ENCODE measurements around the gene PTPRM.

PTPRM gene

GRCh38 chr18:7931763-7932162, 364.6 kb downstream of the PTPRM start:
- H3K4me3 ChIP-seq (ENCODE audit: low read depth, low read length) = no peak overlapping the region
- no peak for DNase-seq (ENCODE audit: low read depth, low spot score)
- TF ChIP-seq CTCF (IDR thresholded peaks at IDR 0.05; ENCODE audit: low read depth, low read length) = no peak
- in situ Hi-C loops (cut with HindIII; ENCODE audit: low sequenced_read_pairs) = no loop called here

GRCh38 chr18:7937268-7937667, 370.2 kb downstream of the PTPRM start:
- no peak for TF ChIP-seq CTCF (IDR thresholded peaks at IDR 0.05; ENCODE audit: low read depth, low read length)
- in situ Hi-C loops (cut with HindIII; ENCODE audit: low sequenced_read_pairs) = no loop called here

GRCh38 chr18:7939521-7939920, 372.4 kb downstream of the PTPRM start:
- in situ Hi-C loops (cut with HindIII; ENCODE audit: low sequenced_read_pairs) = no loop called here

More at GRCh38 chr18:7937268-7937667, 370.2 kb downstream of the PTPRM start:
- DNase-seq (ENCODE audit: low read depth, low spot score) = no peak
- H3K4me3 ChIP-seq (ENCODE audit: low read depth, low read length) = no peak overlapping the region

GRCh38 chr18:7940379-7940778, 373.3 kb downstream of the PTPRM start:
- no peak for TF ChIP-seq CTCF (IDR thresholded peaks at IDR 0.05; ENCODE audit: low read depth, low read length)
- in situ Hi-C loops (cut with HindIII; ENCODE audit: low sequenced_read_pairs) = no loop called here
- H3K4me3 ChIP-seq (ENCODE audit: low read depth, low read length) = no peak overlapping the region
- no peak for DNase-seq (ENCODE audit: low read depth, low spot score)

More at GRCh38 chr18:7939521-7939920, 372.4 kb downstream of the PTPRM start:
- TF ChIP-seq CTCF (IDR thresholded peaks at IDR 0.05; ENCODE audit: low read depth, low read length) = no peak
- H3K4me3 ChIP-seq (ENCODE audit: low read depth, low read length) = no peak overlapping the region
- DNase-seq (ENCODE audit: low read depth, low spot score) = no peak

- in situ Hi-C loops (cut with HindIII; ENCODE audit: low sequenced_read_pairs) = no loop called here
- no peak overlapping the region for H3K4me3 ChIP-seq (ENCODE audit: low read depth, low read length)
- DNase-seq (ENCODE audit: low read depth, low spot score) = no peak
- no peak for TF ChIP-seq CTCF (IDR thresholded peaks at IDR 0.05; ENCODE audit: low read depth, low read length)
These were observed 373.9 kb downstream of the PTPRM start for GRCh38 chr18:7940971-7941370.

GRCh38 chr18:7941533-7941932, 374.4 kb downstream of the PTPRM start:
- no peak for DNase-seq (ENCODE audit: low read depth, low spot score)
- TF ChIP-seq CTCF (IDR thresholded peaks at IDR 0.05; ENCODE audit: low read depth, low read length) = no peak
- H3K4me3 ChIP-seq (ENCODE audit: low read depth, low read length) = no peak overlapping the region
- in situ Hi-C loops (cut with HindIII; ENCODE audit: low sequenced_read_pairs) = no loop called here

GRCh38 chr18:7945882-7946281, 378.8 kb downstream of the PTPRM start:
- no peak for TF ChIP-seq CTCF (IDR thresholded peaks at IDR 0.05; ENCODE audit: low read depth, low read length)
- DNase-seq (ENCODE audit: low read depth, low spot score) = peak; percentile 90
- in situ Hi-C loops (cut with HindIII; ENCODE audit: low sequenced_read_pairs) = no loop called here
- no peak overlapping the region for H3K4me3 ChIP-seq (ENCODE audit: low read depth, low read length)
